HepG2 (cell line): Measurements from ENCODE around the gene CLIC1. TPM values are rescaled to one million over a fixed set of nuclear protein-coding genes. Genes with fewer than 3 reads are reported as not detected.

ENCODE experiments used
- ASH2L ChIP-seq: fragments of 300-600, 200-600 bp; sonication (generic); IDR thresholded peaks from 2 replicates; pipeline ENCODE4 v1.7.0; 2017; ENCODE audit warnings: low read depth, mild to moderate bottlenecking, moderate library complexity, mixed read lengths, low read length; ENCODE audit not compliant: insufficient read length
- ATF4 ChIP-seq, 2 experiments: fragments of 450-650 bp in 1 of 2; sonication (generic) in 1 of 2; formaldehyde crosslinking; IDR thresholded peaks; 2 replicates each; pipeline versions ENCODE4 v1.5.0 to v1.8.0; 2020 to 2022; ENCODE audit warnings: mild to moderate bottlenecking in 1 of 2, missing genetic modification reagents in 1 of 2
- CBFB ChIP-seq: sonication (generic); formaldehyde crosslinking; IDR thresholded peaks from 2 replicates; pipeline ENCODE4 v1.4.0; 2020; ENCODE audit warnings: missing genetic modification reagents
- CC2D1A ChIP-seq: sonication (generic); formaldehyde crosslinking; IDR thresholded peaks from 2 replicates; pipeline ENCODE4 v1.8.1; 2023; ENCODE audit warnings: mild to moderate bottlenecking, missing genetic modification reagents
- DBP ChIP-seq: sonication (generic); formaldehyde crosslinking; IDR thresholded peaks from 2 replicates; pipeline ENCODE4 v1.4.0; 2020; ENCODE audit warnings: missing genetic modification reagents; ENCODE audit errors: not compliant biosample characterization
- FUBP1 ChIP-seq: sonication (generic); formaldehyde crosslinking; IDR thresholded peaks from 2 replicates; pipeline ENCODE4 v1.5.1; 2020; ENCODE audit warnings: missing genetic modification reagents, mild to moderate bottlenecking, borderline replicate concordance
- GPN1 ChIP-seq: sonication (generic); formaldehyde crosslinking; IDR thresholded peaks from 2 replicates; pipeline ENCODE4 v1.5.1; 2020; ENCODE audit warnings: missing genetic modification reagents, borderline replicate concordance
- MAFG ChIP-seq: sonication (generic); formaldehyde crosslinking; IDR thresholded peaks from 2 replicates; pipeline ENCODE4 v1.5.1; 2020; ENCODE audit warnings: mild to moderate bottlenecking, missing genetic modification reagents
- MED1 ChIP-seq: sonication (generic); formaldehyde crosslinking; IDR thresholded peaks from 2 replicates; pipeline ENCODE4 v1.4.0; 2020; ENCODE audit warnings: missing genetic modification reagents
- MXD3 ChIP-seq: IDR thresholded peaks from 2 replicates; pipeline ENCODE4 v1.6.1; 2016; ENCODE audit warnings: mild to moderate bottlenecking, missing biosample characterization, missing genetic modification reagents
- NR2F2 ChIP-seq: IDR thresholded peaks from 2 replicates; pipeline ENCODE4 v1.6.1; 2012; ENCODE audit warnings: low read depth, inconsistent platforms, borderline replicate concordance
- REST ChIP-seq, 2 experiments: IDR thresholded peaks; 2 replicates each; pipeline ENCODE4 v1.6.1; 2011 to 2012; ENCODE audit warnings: low read length in 2 of 2, borderline replicate concordance in 1 of 2, low read depth in 1 of 2, mild to moderate bottlenecking in 1 of 2, moderate library complexity in 1 of 2
- ZBTB49 ChIP-seq: sonication (generic); formaldehyde crosslinking; IDR thresholded peaks from 2 replicates; pipeline ENCODE4 v1.4.0; 2020; ENCODE audit warnings: missing genetic modification reagents, borderline replicate concordance
- ZFAT ChIP-seq: sonication (generic); formaldehyde crosslinking; conservative IDR thresholded peaks from 2 replicates; pipeline ENCODE4 v1.8.1; 2023; ENCODE audit warnings: missing genetic modification reagents, inconsistent platforms
- ZNF33B ChIP-seq: sonication (generic); formaldehyde crosslinking; IDR thresholded peaks from 2 replicates; pipeline ENCODE4 v1.5.1; 2020; ENCODE audit warnings: mild to moderate bottlenecking, missing genetic modification reagents
- ZNF83 ChIP-seq: sonication (generic); formaldehyde crosslinking; IDR thresholded peaks from 2 replicates; pipeline ENCODE4 v1.4.0; 2020; ENCODE audit warnings: missing genetic modification reagents, mild to moderate bottlenecking, borderline replicate concordance
- ZSCAN22 ChIP-seq: sonication (generic); formaldehyde crosslinking; IDR thresholded peaks from 2 replicates; pipeline ENCODE4 v1.4.0; 2020; ENCODE audit warnings: mild to moderate bottlenecking, missing genetic modification reagents
- polyA plus RNA-seq, 8 experiments: library from polyadenylated mRNA; depleted of rRNA in 3 of 8; stranded (reverse) in 7 of 8; unstranded in 1 of 8; fragments of >200 nt; fragmentation: Illumina TruSeq in 4 of 8; extraction: Trizol in 4 of 8; gene quantifications; 2 replicates each; pipeline versions ENCODE4 v1.2.1 to v1.2.3, GENCODE V29; 2011 to 2016; ENCODE audit warnings: low read depth in 4 of 8, missing spikeins in 1 of 8, mixed read lengths in 1 of 8; ENCODE audit not compliant: insufficient read depth in 1 of 8
- total RNA-seq, 5 experiments: library from RNA; depleted of rRNA; stranded (reverse); fragments of >200 nt; fragmentation: Illumina TruSeq; extraction: Trizol; gene quantifications; 2 replicates each; pipeline ENCODE4 v1.2.3, GENCODE V29; 2016; ENCODE audit warnings: low read depth in 1 of 5

Gene CLIC1
- total and polyA plus RNA-seq, 2 of the 13 experiments (the other 11 are each of a cell fraction or from before 2014, with no cell fraction given) = 602 to 891 TPM

- TF ChIP-seq GPN1 (CRISPR knock-in tag) (no peak), CC2D1A (CRISPR knock-in tag) (peak; percentile 65; the same call in 1 of the 2 replicates), MAFG (no peak), MED1 (CRISPR knock-in tag) (peak; percentile 82), CBFB (CRISPR knock-in tag) (peak; percentile 55; the same call in 1 of the 2 replicates), ZSCAN22 (CRISPR knock-in tag) (no peak), FUBP1 (CRISPR knock-in tag) (no peak), ZFAT (CRISPR knock-in tag) (no peak), DBP (CRISPR knock-in tag) (peak; percentile 41), MXD3 (0 out of 2 replicates have a peak, but pooled peaks have one; percentile 20), ZBTB49 (CRISPR knock-in tag) (peak; percentile 14; the same call in 1 of the 2 replicates), NR2F2 (peak; percentile 53; the same call in 1 of the 2 replicates), ASH2L (peak; percentile 87), ZNF83 (no peak; the same call in 1 of the 2 replicates), ZNF33B (CRISPR knock-in tag) (no peak), ATF4 (CRISPR knock-in tag; IDR thresholded peaks at IDR 0.05) (peak in 1 of 2 experiments; percentile 73; a peak in 1 of 4 replicates), REST (IDR thresholded peaks at IDR 0.05; ENCODE audit: borderline replicate concordance in 1 of 2, low read depth in 1 of 2, low read length in 2 of 2) (peak in 1 of 2 experiments; percentile 71; a peak in 1 of 4 replicates)
These were observed 33.3 kb downstream of the CLIC1 start, which contains the start of gene ABHD16A (continued) for GRCh38 chr6:31702819-31703716.
